K562 (cell line): Measurements from ENCODE around the gene AGFG2. TPM values are rescaled to one million over a fixed set of nuclear protein-coding genes. Genes with fewer than 3 reads are reported as not detected.

Source experiments
- BRF1 ChIP-seq: IDR thresholded peaks from 3 replicates; pipeline ENCODE4 v1.6.1; 2011; ENCODE audit warnings: borderline replicate concordance, mild to moderate bottlenecking; ENCODE audit not compliant: insufficient read length; ENCODE audit errors: extremely low read depth
- DEAF1 ChIP-seq: fragments of 450-650 bp; formaldehyde crosslinking; IDR thresholded peaks from 2 replicates; pipeline ENCODE4 v1.4.0; 2020; ENCODE audit warnings: mild to moderate bottlenecking, moderate library complexity
- DNMT1 ChIP-seq: fragments of 450-650 bp; IDR thresholded peaks from 2 replicates; pipeline ENCODE4 v1.6.1; 2016; ENCODE audit warnings: antibody characterized with exemption, mild to moderate bottlenecking
- FOXA1 ChIP-seq: fragments of 450-650 bp; IDR thresholded peaks from 2 replicates; pipeline ENCODE4 v1.6.1; 2016; ENCODE audit warnings: mild to moderate bottlenecking, borderline replicate concordance
- FOXA3 ChIP-seq, 2 experiments: fragments of 450-650 bp in 1 of 2; sonication (generic) in 1 of 2; formaldehyde crosslinking; IDR thresholded peaks in 1 of 2; conservative IDR thresholded peaks in 1 of 2; 2 replicates each; pipeline versions ENCODE4 v1.4.0 to v1.8.0; 2020 to 2022; ENCODE audit warnings: mild to moderate bottlenecking in 2 of 2, missing genetic modification reagents in 1 of 2
- HNRNPUL1 ChIP-seq: fragments of 200-400 bp; formaldehyde crosslinking; IDR thresholded peaks from 2 replicates; pipeline ENCODE4 v1.6.1; 2017; ENCODE audit warnings: low read length
- KDM2B ChIP-seq: fragments of 250-450 bp; sonication (Bioruptor Pico); IDR thresholded peaks from 2 replicates; pipeline ENCODE4 v1.8.0; 2021; ENCODE audit warnings: mild to moderate bottlenecking, moderate library complexity
- MBD1 ChIP-seq: fragments of 250-450 bp; sonication (Bioruptor Pico); IDR thresholded peaks from 2 replicates; pipeline ENCODE4 v1.8.0; 2022; ENCODE audit warnings: inconsistent platforms
- MEF2D ChIP-seq: conservative IDR thresholded peaks from 2 replicates; pipeline ENCODE4 v1.6.1; 2016; ENCODE audit warnings: low read depth, missing genetic modification characterization, missing compliant biosample characterization
- PML ChIP-seq: IDR thresholded peaks from 2 replicates; pipeline ENCODE4 v1.6.1; 2012; ENCODE audit warnings: low read length, inconsistent platforms
- SAFB2 ChIP-seq: fragments of 200-400 bp; formaldehyde crosslinking; IDR thresholded peaks from 2 replicates; pipeline ENCODE4 v1.6.1; 2018; ENCODE audit warnings: borderline replicate concordance, low read length, low read depth, moderate library complexity; ENCODE audit not compliant: severe bottlenecking
- SMAD3 ChIP-seq: fragments of 450-650 bp; formaldehyde crosslinking; conservative IDR thresholded peaks from 2 replicates; pipeline ENCODE4 v1.4.0; 2020; ENCODE audit warnings: mild to moderate bottlenecking
- TAL1 ChIP-seq: fragments of 450-650 bp; IDR thresholded peaks from 2 replicates; pipeline ENCODE4 v1.6.1; 2016; ENCODE audit warnings: mild to moderate bottlenecking
- TEAD4 ChIP-seq, 2 experiments: sonication (generic) in 1 of 2; formaldehyde crosslinking in 1 of 2; IDR thresholded peaks; 2 replicates each; pipeline versions ENCODE4 v1.6.1 to v1.8.0; 2012 to 2022; ENCODE audit warnings: borderline replicate concordance in 1 of 2, inconsistent platforms in 1 of 2, low read length in 1 of 2, mild to moderate bottlenecking in 1 of 2, missing genetic modification reagents in 1 of 2
- THRAP3 ChIP-seq: fragments of 450-650 bp; IDR thresholded peaks from 2 replicates; pipeline ENCODE4 v1.6.1; 2016; ENCODE audit warnings: mild to moderate bottlenecking, inconsistent platforms, borderline replicate concordance
- ZNF165 ChIP-seq: fragments of 250-450 bp; sonication (Bioruptor Pico); IDR thresholded peaks from 2 replicates; pipeline ENCODE4 v1.4.0; 2020; ENCODE audit warnings: borderline replicate concordance
- ZNF174 ChIP-seq: fragments of 250-450 bp; sonication (Bioruptor Pico); IDR thresholded peaks from 2 replicates; pipeline ENCODE4 v1.4.0; 2020; ENCODE audit warnings: mild to moderate bottlenecking
- ZNF311 ChIP-seq: fragments of 250-450 bp; sonication (Bioruptor Pico); IDR thresholded peaks from 2 replicates; pipeline ENCODE4 v1.4.0; 2020; ENCODE audit warnings: mild to moderate bottlenecking, moderate library complexity
- ZNF76 ChIP-seq: fragments of 250-450 bp; sonication (Bioruptor Pico); IDR thresholded peaks from 2 replicates; pipeline ENCODE4 v1.4.0; 2020; ENCODE audit warnings: mild to moderate bottlenecking, moderate library complexity, borderline replicate concordance
- polyA plus RNA-seq, 8 experiments: library from polyadenylated mRNA; depleted of rRNA in 4 of 8; stranded (reverse) in 5 of 8; unstranded in 3 of 8; fragments of >200 nt; fragmentation: Nextera tagmentation in 2 of 8; fragmentation: Illumina TruSeq in 1 of 8; extraction: Ambion mirVana in 2 of 8; extraction: Trizol in 1 of 8; gene quantifications; 2 replicates each; pipeline versions ENCODE4 v1.2.1 to v1.2.3, GENCODE V29; 2011 to 2014; ENCODE audit warnings: inconsistent platforms in 1 of 8, missing spikeins in 1 of 8
- total RNA-seq, 7 experiments: library from RNA; depleted of rRNA in 6 of 7; stranded (reverse); fragments of >200 nt in 6 of 7; fragmentation: Illumina TruSeq in 2 of 7; extraction: Trizol in 2 of 7; gene quantifications; 2 replicates each; pipeline versions ENCODE4 v1.2.1 to v1.2.3, GENCODE V29; 2011 to 2021; ENCODE audit warnings: low replicate concordance in 1 of 7
- TF ChIP-seq, protein P1 (sequence below), 2 experiments: fragments of 150-350 bp in 1 of 2; IDR thresholded peaks; 2 replicates each; pipeline ENCODE4 v1.6.1; 2012 to 2016; ENCODE audit warnings: low read depth in 2 of 2, low read length in 2 of 2, mild to moderate bottlenecking in 1 of 2, moderate library complexity in 1 of 2

Gene AGFG2
- total and polyA plus RNA-seq, 9 of the 15 experiments (the other 6 are each of a cell fraction or from before 2014, with no cell fraction given): 0.31 to 23.1 (median 6.5) TPM

- TF ChIP-seq DEAF1 (CRISPR knock-in tag): no peak
- TF ChIP-seq DNMT1: no peak
- TF ChIP-seq BRF1: no peak
- no peak for TF ChIP-seq ZNF311 (CRISPR knock-in tag)
- TF ChIP-seq, protein P1, sequence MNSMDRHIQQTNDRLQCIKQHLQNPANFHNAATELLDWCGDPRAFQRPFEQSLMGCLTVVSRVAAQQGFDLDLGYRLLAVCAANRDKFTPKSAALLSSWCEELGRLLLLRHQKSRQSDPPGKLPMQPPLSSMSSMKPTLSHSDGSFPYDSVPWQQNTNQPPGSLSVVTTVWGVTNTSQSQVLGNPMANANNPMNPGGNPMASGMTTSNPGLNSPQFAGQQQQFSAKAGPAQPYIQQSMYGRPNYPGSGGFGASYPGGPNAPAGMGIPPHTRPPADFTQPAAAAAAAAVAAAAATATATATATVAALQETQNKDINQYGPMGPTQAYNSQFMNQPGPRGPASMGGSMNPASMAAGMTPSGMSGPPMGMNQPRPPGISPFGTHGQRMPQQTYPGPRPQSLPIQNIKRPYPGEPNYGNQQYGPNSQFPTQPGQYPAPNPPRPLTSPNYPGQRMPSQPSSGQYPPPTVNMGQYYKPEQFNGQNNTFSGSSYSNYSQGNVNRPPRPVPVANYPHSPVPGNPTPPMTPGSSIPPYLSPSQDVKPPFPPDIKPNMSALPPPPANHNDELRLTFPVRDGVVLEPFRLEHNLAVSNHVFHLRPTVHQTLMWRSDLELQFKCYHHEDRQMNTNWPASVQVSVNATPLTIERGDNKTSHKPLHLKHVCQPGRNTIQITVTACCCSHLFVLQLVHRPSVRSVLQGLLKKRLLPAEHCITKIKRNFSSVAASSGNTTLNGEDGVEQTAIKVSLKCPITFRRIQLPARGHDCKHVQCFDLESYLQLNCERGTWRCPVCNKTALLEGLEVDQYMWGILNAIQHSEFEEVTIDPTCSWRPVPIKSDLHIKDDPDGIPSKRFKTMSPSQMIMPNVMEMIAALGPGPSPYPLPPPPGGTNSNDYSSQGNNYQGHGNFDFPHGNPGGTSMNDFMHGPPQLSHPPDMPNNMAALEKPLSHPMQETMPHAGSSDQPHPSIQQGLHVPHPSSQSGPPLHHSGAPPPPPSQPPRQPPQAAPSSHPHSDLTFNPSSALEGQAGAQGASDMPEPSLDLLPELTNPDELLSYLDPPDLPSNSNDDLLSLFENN (IDR thresholded peaks at IDR 0.05; ENCODE audit: low read depth in 2 of 2, low read length in 2 of 2): no peak
- TF ChIP-seq HNRNPUL1: no peak
- no peak for TF ChIP-seq THRAP3
- no peak for TF ChIP-seq SAFB2
- no peak for TF ChIP-seq TAL1
- no peak for TF ChIP-seq SMAD3 (CRISPR knock-in tag)
- no peak for TF ChIP-seq TEAD4 (IDR thresholded peaks at IDR 0.05; ENCODE audit: low read length)
- no peak for TF ChIP-seq TEAD4 (CRISPR knock-in tag; IDR thresholded peaks at IDR 0.05; ENCODE audit: borderline replicate concordance)
- no peak for TF ChIP-seq MEF2D (tag)
- no peak for TF ChIP-seq ZNF76 (CRISPR knock-in tag)
- no peak for TF ChIP-seq ZNF174
- no peak for TF ChIP-seq ZNF165
- no peak for TF ChIP-seq FOXA3 (CRISPR knock-in tag; conservative IDR thresholded peaks at IDR 0.05 in 1 of 2, IDR thresholded peaks at IDR 0.05 in 1 of 2)
- 0 out of 2 replicates have a peak, but pooled peaks have one; percentile 51 for TF ChIP-seq KDM2B (CRISPR knock-in tag)
- no peak for TF ChIP-seq FOXA1
- no peak for TF ChIP-seq MBD1
- TF ChIP-seq PML: no peak
These were observed 66.2 kb downstream of the AGFG2 start (continued) for GRCh38 chr7:100604976-100605911.
